ENCODE results near the gene GLIPR2. TPM values are rescaled to one million over a fixed set of nuclear protein-coding genes. Genes with fewer than 3 reads are reported as not detected.
A peak's percentile ranks its signal among the peaks of the same experiment; 100 is the strongest.

GLIPR2 gene
- polyA plus RNA-seq, 3 donors: 213 to 528 (median 520) TPM

- peaks cover 70% of the 10 kb centered on the region for H3K79me2 ChIP-seq (ENCODE audit: insufficient read depth, low read length)
- H3K27ac Mint-ChIP-seq: peak overlapping the region; percentile 95 to 98 (median 96)
Measured at GRCh38 chr9:36137392-36138004, 965 bp downstream of the GLIPR2 start.

DNA sequence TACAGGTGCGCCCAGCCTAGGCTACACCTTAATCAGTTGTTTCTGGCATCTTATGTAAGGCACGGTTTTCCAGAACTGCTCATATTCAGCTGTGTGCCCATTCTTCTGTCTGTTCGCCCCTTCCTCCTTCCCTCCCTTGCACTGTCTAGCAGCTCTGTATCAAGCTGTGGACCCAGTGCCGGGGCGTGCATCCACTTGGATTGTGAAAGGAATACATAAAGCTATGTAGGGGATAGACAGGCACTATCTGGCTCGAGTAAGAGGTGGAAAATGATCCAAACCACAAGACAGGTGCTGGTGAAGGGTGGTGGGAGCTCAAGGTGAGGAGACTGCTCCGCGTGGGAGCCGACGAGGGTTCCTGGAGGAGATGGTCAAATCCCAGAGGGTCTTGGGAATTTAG is 2.0 kb downstream of the GLIPR2 start:
- Histone ChIP-seq H3K9me3 (replicated peaks in 1 of 2; ENCODE audit: control insufficient read depth in 1 of 2, insufficient read depth in 1 of 2, low read length in 2 of 2) (no peaks in the 10 kb centered on the region), H3K27ac (ENCODE audit: low read depth in 1 of 2, low read length in 2 of 2) (peak overlapping the region; percentile 93 to 99), H3K27me3 (ENCODE audit: control insufficient read depth in 2 of 2, insufficient read depth in 2 of 2, low read length in 2 of 2) (no peaks in the 10 kb centered on the region), H3K9ac (ENCODE audit: insufficient read depth, low read length, poor library complexity, severe bottlenecking) (peak overlapping the region; percentile 10), H3K36me3 (replicated peaks in 1 of 2; ENCODE audit: control insufficient read depth in 1 of 2, insufficient read depth in 2 of 2, low read length in 2 of 2) (peaks cover 7 to 11% of the 10 kb centered on the region in 2 donors), H3K4me3 (replicated peaks in 1 of 3; ENCODE audit: low read depth in 2 of 3, low read length in 3 of 3) (peak overlapping the region in 1 of 3 experiments; percentile 98), H3K79me2 (ENCODE audit: insufficient read depth, low read length) (peaks cover 80% of the 10 kb centered on the region), H3K4me1 (ENCODE audit: control insufficient read depth in 1 of 2, insufficient read depth in 2 of 2, low read length in 2 of 2) (peaks cover 73 to 76% of the 10 kb centered on the region in 2 donors), H2AFZ (ENCODE audit: insufficient read depth, low read depth, low read length, poor library complexity, severe bottlenecking) (no peak overlapping the region), H3K4me2 (replicated peaks; ENCODE audit: extremely low read depth, low read length, poor library complexity, severe bottlenecking) (peak overlapping the region; percentile 94), H4K20me1 (ENCODE audit: insufficient read depth, low read length) (peaks cover 27% of the 10 kb centered on the region)
- Mint-ChIP-seq H3K27me3 (ENCODE audit: low read depth in 3 of 3) (peaks cover 0 to 3% (median 0%) of the 10 kb centered on the region in 3 donors), H3K4me1 (peaks cover 72% of the 10 kb centered on the region), H3K36me3 (peaks cover 23 to 44% of the 10 kb centered on the region in 2 donors), H3K9me3 (no peaks in the 10 kb centered on the region), H3K4me3 (peak overlapping the region; percentile 100), H3K27ac (peak overlapping the region; percentile 95 to 98 (median 98))
- TF ChIP-seq, protein P1, sequence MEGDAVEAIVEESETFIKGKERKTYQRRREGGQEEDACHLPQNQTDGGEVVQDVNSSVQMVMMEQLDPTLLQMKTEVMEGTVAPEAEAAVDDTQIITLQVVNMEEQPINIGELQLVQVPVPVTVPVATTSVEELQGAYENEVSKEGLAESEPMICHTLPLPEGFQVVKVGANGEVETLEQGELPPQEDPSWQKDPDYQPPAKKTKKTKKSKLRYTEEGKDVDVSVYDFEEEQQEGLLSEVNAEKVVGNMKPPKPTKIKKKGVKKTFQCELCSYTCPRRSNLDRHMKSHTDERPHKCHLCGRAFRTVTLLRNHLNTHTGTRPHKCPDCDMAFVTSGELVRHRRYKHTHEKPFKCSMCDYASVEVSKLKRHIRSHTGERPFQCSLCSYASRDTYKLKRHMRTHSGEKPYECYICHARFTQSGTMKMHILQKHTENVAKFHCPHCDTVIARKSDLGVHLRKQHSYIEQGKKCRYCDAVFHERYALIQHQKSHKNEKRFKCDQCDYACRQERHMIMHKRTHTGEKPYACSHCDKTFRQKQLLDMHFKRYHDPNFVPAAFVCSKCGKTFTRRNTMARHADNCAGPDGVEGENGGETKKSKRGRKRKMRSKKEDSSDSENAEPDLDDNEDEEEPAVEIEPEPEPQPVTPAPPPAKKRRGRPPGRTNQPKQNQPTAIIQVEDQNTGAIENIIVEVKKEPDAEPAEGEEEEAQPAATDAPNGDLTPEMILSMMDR (IDR thresholded peaks at IDR 0.05): no peak
- 94% methylated on average over 6 of the region's 10 CpGs for WGBS (ENCODE audit: insufficient coverage)
- no peak for DNase-seq
- intact Hi-C loops (cut with micrococcal nuclease): loop anchor here (5.0 kb wide), 1 partner anchor 36 kb away; no protein-coding TSS in a partner anchor

More at GRCh38 chr9:36137392-36138004, 965 bp downstream of the GLIPR2 start:
- no peaks in the 10 kb centered on the region for H3K27me3 ChIP-seq (ENCODE audit: control insufficient read depth in 2 of 2, insufficient read depth in 2 of 2, low read length in 2 of 2)
- intact Hi-C loops (cut with micrococcal nuclease): loop anchor here (2.0 to 5.0 kb wide), 2 partner anchors 13 to 35 kb away; no protein-coding TSS in a partner anchor
- no peaks in the 10 kb centered on the region for H3K9me3 Mint-ChIP-seq
- peak overlapping the region; percentile 93 for H3K9ac ChIP-seq (ENCODE audit: insufficient read depth, low read length, poor library complexity, severe bottlenecking)
- H3K4me3 ChIP-seq (replicated peaks in 1 of 3; ENCODE audit: low read depth in 2 of 3, low read length in 3 of 3): peak overlapping the region; percentile 86 to 98 (median 96)
- peak overlapping the region; percentile 100 for H3K4me3 Mint-ChIP-seq
- peaks cover 0 to 3% (median 0%) of the 10 kb centered on the region in 3 donors for H3K27me3 Mint-ChIP-seq (ENCODE audit: low read depth in 3 of 3)
- TF ChIP-seq, protein P1 (IDR thresholded peaks at IDR 0.05): no peak
- peaks cover 17% of the 10 kb centered on the region for H4K20me1 ChIP-seq (ENCODE audit: insufficient read depth, low read length)
- peaks cover 63 to 66% of the 10 kb centered on the region in 2 donors for H3K4me1 ChIP-seq (ENCODE audit: control insufficient read depth in 1 of 2, insufficient read depth in 2 of 2, low read length in 2 of 2)
- H3K4me2 ChIP-seq (replicated peaks; ENCODE audit: extremely low read depth, low read length, poor library complexity, severe bottlenecking): peak overlapping the region; percentile 94
- no peaks in the 10 kb centered on the region for H3K9me3 ChIP-seq (replicated peaks in 1 of 2; ENCODE audit: control insufficient read depth in 1 of 2, insufficient read depth in 1 of 2, low read length in 2 of 2)
- peaks cover 5 to 7% of the 10 kb centered on the region in 2 donors for H3K36me3 ChIP-seq (replicated peaks in 1 of 2; ENCODE audit: control insufficient read depth in 1 of 2, insufficient read depth in 2 of 2, low read length in 2 of 2)
- WGBS (ENCODE audit: insufficient coverage): 50% methylated on average over 12 of the region's 12 CpGs
- H2AFZ ChIP-seq (ENCODE audit: insufficient read depth, low read depth, low read length, poor library complexity, severe bottlenecking): peak overlapping the region; percentile 95
- DNase-seq: no peak
- peaks cover 62% of the 10 kb centered on the region for H3K4me1 Mint-ChIP-seq
- H3K27ac ChIP-seq (ENCODE audit: low read depth in 1 of 2, low read length in 2 of 2): peak overlapping the region; percentile 75 to 99
- peaks cover 14 to 36% of the 10 kb centered on the region in 2 donors for H3K36me3 Mint-ChIP-seq
